Glutamatergic neuron (in vitro differentiated cells): Measurements from ENCODE around the gene TMCO5A. TPM values are rescaled to one million over a fixed set of nuclear protein-coding genes. Genes with fewer than 3 reads are reported as not detected.

Experiments used
- DNase-seq: peaks from one replicate; pipeline ENCODE4 v3.0.0; 2022
- H3K27ac Mint-ChIP-seq: one replicate; pipeline ENCODE4 v1.8.0; 2020; ENCODE audit warnings: mild to moderate bottlenecking, mixed read lengths, inconsistent platforms; ENCODE audit not compliant: unreplicated experiment
- H3K27me3 Mint-ChIP-seq: one replicate; pipeline ENCODE4 v1.8.0; 2020; ENCODE audit warnings: mild to moderate bottlenecking, moderate library complexity, mixed read lengths, inconsistent platforms; ENCODE audit not compliant: unreplicated experiment
- H3K36me3 Mint-ChIP-seq: one replicate; pipeline ENCODE4 v1.8.0; 2020; ENCODE audit warnings: mild to moderate bottlenecking, mixed read lengths, inconsistent platforms; ENCODE audit not compliant: unreplicated experiment
- H3K4me1 Mint-ChIP-seq: one replicate; pipeline ENCODE4 v1.8.0; 2020; ENCODE audit warnings: mild to moderate bottlenecking, low read depth, mixed read lengths, inconsistent platforms; ENCODE audit not compliant: unreplicated experiment
- H3K4me3 Mint-ChIP-seq: one replicate; pipeline ENCODE4 v1.8.0; 2020; ENCODE audit warnings: mild to moderate bottlenecking, mixed read lengths, inconsistent platforms; ENCODE audit not compliant: unreplicated experiment
- H3K9me3 Mint-ChIP-seq: one replicate; pipeline ENCODE4 v1.8.0; 2020; ENCODE audit warnings: mild to moderate bottlenecking, moderate library complexity, mixed read lengths, inconsistent platforms; ENCODE audit not compliant: unreplicated experiment
- total RNA-seq: library from RNA; stranded (reverse); fragmentation: NEBNext Ultra II Directional; extraction: Animal tissue kit (Norgen Biotek cat#: 25700); gene quantifications from one replicate; pipeline ENCODE4 v1.2.1, GENCODE V29; 2021; ENCODE audit not compliant: unreplicated experiment
- TF ChIP-seq, protein P1 (sequence below): fragments of 200-600 bp; sonication (generic); IDR thresholded peaks from one replicate; pipeline ENCODE4 v1.5.0; 2021; ENCODE audit not compliant: partially characterized antibody, unreplicated experiment

TMCO5A gene
- total RNA-seq, 1 donor from 2014 or later: not detected

GRCh38 chr15:37921527-37922385 is 12.7 kb upstream of the TMCO5A start:
- H3K4me1 Mint-ChIP-seq: no peaks in the 10 kb centered on the region
- no peak overlapping the region for H3K4me3 Mint-ChIP-seq
- no peak for DNase-seq
- H3K27ac Mint-ChIP-seq: no peak overlapping the region
- H3K9me3 Mint-ChIP-seq: no peaks in the 10 kb centered on the region
- H3K36me3 Mint-ChIP-seq: no peaks in the 10 kb centered on the region
- no peaks in the 10 kb centered on the region for H3K27me3 Mint-ChIP-seq
- TF ChIP-seq, protein P1, sequence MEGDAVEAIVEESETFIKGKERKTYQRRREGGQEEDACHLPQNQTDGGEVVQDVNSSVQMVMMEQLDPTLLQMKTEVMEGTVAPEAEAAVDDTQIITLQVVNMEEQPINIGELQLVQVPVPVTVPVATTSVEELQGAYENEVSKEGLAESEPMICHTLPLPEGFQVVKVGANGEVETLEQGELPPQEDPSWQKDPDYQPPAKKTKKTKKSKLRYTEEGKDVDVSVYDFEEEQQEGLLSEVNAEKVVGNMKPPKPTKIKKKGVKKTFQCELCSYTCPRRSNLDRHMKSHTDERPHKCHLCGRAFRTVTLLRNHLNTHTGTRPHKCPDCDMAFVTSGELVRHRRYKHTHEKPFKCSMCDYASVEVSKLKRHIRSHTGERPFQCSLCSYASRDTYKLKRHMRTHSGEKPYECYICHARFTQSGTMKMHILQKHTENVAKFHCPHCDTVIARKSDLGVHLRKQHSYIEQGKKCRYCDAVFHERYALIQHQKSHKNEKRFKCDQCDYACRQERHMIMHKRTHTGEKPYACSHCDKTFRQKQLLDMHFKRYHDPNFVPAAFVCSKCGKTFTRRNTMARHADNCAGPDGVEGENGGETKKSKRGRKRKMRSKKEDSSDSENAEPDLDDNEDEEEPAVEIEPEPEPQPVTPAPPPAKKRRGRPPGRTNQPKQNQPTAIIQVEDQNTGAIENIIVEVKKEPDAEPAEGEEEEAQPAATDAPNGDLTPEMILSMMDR: no peak

DNA sequence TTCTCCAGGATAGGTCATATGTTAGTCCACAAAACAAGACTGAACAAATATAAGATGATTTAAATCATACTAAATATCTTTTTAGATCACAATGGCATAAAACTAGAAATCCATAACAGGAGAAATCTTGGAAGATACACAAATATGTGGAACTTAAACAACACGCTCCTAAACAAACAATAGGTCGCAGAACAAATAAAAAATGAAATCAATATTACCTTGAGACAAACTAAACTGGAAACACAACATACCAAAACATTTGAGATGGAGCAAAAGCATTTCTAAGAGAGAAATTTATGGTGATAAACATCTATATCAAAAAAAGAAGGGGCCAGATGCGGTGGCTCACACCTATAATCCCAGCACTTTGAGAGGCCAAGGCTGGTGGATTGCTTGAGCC is 8.3 kb upstream of the TMCO5A start:
- TF ChIP-seq, protein P1: no peak
- no peak for DNase-seq
- Mint-ChIP-seq H3K27me3 (peaks cover 1% of the 10 kb centered on the region), H3K9me3 (peaks cover 1% of the 10 kb centered on the region), H3K36me3 (no peaks in the 10 kb centered on the region), H3K4me3 (no peak overlapping the region), H3K4me1 (peaks cover 2% of the 10 kb centered on the region), H3K27ac (no peak overlapping the region)

DNA sequence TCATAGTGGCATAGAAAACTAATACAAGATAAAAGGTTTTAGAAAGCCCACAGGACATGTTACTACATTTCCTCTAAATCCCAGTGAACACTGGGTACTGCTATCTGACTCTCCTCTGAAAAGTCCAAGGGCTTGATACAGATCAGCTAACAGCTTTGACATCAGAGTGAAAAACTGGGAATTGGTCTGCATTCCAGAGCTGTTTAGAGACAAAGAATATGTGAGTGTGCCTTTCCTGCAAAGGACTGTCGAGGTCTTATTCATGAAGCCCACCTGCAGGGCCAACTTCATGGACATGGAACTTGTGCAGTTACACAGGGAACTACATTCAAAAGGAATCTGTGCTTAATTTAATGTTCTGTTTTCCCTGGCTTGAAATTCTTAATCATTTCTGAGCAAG is 5.2 kb upstream of the TMCO5A start:
- Mint-ChIP-seq H3K36me3 (no peaks in the 10 kb centered on the region), H3K27me3 (peaks cover 1% of the 10 kb centered on the region), H3K27ac (no peak overlapping the region), H3K4me3 (no peak overlapping the region), H3K9me3 (peaks cover 1% of the 10 kb centered on the region), H3K4me1 (peaks cover 2% of the 10 kb centered on the region)
- TF ChIP-seq, protein P1: no peak
- DNase-seq: no peak

- peaks cover 1% of the 10 kb centered on the region for H3K27me3 Mint-ChIP-seq
Measured at GRCh38 chr15:37931321-37931720, 3.1 kb upstream of the TMCO5A start.

GRCh38 chr15:37931868-37932267 is 2.6 kb upstream of the TMCO5A start:
- Mint-ChIP-seq H3K27ac (no peak overlapping the region), H3K36me3 (no peaks in the 10 kb centered on the region), H3K27me3 (peaks cover 1% of the 10 kb centered on the region), H3K4me1 (peaks cover 2% of the 10 kb centered on the region), H3K4me3 (no peak overlapping the region), H3K9me3 (peaks cover 1% of the 10 kb centered on the region)
- DNase-seq: no peak
- TF ChIP-seq, protein P1: no peak

More at GRCh38 chr15:37931321-37931720, 3.1 kb upstream of the TMCO5A start:
- Mint-ChIP-seq H3K27ac (no peak overlapping the region), H3K9me3 (peaks cover 1% of the 10 kb centered on the region), H3K4me3 (no peak overlapping the region), H3K36me3 (no peaks in the 10 kb centered on the region), H3K4me1 (peaks cover 2% of the 10 kb centered on the region)
- TF ChIP-seq, protein P1: no peak
- DNase-seq: no peak
